ENCODE results near the gene BRICD5. TPM values are rescaled to one million over a fixed set of nuclear protein-coding genes. Genes with fewer than 3 reads are reported as not detected.

Gene BRICD5
- total RNA-seq, 2 experiments from 2014 or later = 6.6 to 6.9 TPM

DNA sequence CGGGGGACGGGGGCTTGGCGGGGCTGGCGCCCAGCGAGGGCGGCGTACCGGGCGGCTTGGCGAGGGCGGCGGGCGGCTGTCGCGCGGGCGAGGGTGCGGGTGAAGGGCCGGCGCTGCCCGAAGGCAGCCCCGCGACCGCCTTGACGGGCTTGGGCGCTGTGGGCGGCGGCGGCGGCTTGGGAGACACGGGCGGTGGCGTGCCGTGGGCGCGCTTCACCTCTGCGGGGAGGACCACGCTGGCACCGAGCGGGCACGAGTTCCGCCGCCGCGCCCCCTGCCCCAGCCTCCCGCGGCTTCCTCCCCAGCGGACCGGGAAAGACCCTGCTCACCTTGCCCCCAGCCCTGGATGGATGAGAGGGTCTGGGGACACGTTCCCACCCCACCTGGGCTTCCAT is 31.6 kb downstream of the BRICD5 start:
- H3K27ac Mint-ChIP-seq = no peak overlapping the region
- H3K4me1 Mint-ChIP-seq (ENCODE audit: low read depth) = no peaks in the 10 kb centered on the region
- no peaks in the 10 kb centered on the region for H3K27me3 Mint-ChIP-seq
- DNase-seq (no peak), ATAC-seq (no peak)
- no peak overlapping the region for H3K4me3 Mint-ChIP-seq
- TF ChIP-seq, protein P1, sequence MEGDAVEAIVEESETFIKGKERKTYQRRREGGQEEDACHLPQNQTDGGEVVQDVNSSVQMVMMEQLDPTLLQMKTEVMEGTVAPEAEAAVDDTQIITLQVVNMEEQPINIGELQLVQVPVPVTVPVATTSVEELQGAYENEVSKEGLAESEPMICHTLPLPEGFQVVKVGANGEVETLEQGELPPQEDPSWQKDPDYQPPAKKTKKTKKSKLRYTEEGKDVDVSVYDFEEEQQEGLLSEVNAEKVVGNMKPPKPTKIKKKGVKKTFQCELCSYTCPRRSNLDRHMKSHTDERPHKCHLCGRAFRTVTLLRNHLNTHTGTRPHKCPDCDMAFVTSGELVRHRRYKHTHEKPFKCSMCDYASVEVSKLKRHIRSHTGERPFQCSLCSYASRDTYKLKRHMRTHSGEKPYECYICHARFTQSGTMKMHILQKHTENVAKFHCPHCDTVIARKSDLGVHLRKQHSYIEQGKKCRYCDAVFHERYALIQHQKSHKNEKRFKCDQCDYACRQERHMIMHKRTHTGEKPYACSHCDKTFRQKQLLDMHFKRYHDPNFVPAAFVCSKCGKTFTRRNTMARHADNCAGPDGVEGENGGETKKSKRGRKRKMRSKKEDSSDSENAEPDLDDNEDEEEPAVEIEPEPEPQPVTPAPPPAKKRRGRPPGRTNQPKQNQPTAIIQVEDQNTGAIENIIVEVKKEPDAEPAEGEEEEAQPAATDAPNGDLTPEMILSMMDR (IDR thresholded peaks at IDR 0.05) = no peak
- CTCF ChIA-PET = no interaction called here
- H3K36me3 Mint-ChIP-seq (ENCODE audit: low read depth) = peaks cover 12% of the 10 kb centered on the region
- intact Hi-C loops (cut with micrococcal nuclease) = no loop called here
- POLR2A ChIA-PET = no interaction called here
- H3K9me3 Mint-ChIP-seq = no peaks in the 10 kb centered on the region

DNA sequence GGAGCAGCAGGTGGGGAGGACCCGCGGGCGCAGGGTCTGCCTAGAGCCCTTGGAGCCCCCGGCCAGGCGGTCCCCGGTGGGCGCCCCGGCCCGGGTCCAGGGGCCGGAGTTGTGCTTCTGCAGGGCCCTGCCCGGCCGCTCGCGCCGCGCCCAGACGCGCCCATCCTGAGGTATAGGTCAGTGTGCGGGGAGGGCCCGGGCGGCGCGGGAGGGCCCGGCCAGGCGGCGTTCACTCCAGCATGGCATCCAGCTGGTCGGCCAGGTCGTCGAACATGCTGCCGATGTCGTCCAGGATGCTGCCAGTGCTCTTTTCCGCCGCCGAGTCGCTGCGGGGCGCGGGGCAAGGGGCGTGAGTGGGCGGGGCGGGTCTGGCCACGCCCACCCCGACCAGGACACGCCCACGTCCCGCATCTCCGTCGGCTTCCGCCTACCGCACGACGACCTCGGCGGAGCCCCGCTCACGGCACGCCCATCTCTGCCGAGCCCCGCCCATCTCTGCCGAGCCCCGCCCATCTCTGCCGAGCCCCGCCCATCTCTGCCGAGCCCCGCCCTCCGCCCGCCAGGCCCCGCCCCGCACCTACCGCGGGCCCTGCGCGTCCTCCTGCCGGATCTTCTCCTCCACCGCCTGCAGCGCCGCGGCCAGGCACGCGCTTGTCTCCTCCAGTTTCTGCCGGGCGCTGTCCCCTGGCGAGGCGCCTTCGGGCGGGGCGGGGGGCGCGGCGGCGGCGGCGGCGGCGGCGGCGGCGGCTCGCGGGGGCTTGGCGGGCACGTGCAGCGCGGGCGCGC is 32.1 kb downstream of the BRICD5 start:
- TF ChIP-seq, protein P1 (IDR thresholded peaks at IDR 0.05) = no peak
- Mint-ChIP-seq H3K27me3 (no peaks in the 10 kb centered on the region), H3K36me3 (ENCODE audit: low read depth) (peaks cover 15% of the 10 kb centered on the region), H3K4me1 (ENCODE audit: low read depth) (no peaks in the 10 kb centered on the region), H3K9me3 (no peaks in the 10 kb centered on the region), H3K27ac (no peak overlapping the region), H3K4me3 (no peak overlapping the region)
- ChIA-PET POLR2A (no interaction called here), CTCF (no interaction called here)
- ATAC-seq (peak; percentile 85), DNase-seq (peak; percentile 47)
- intact Hi-C loops (cut with micrococcal nuclease) = no loop called here

DNA sequence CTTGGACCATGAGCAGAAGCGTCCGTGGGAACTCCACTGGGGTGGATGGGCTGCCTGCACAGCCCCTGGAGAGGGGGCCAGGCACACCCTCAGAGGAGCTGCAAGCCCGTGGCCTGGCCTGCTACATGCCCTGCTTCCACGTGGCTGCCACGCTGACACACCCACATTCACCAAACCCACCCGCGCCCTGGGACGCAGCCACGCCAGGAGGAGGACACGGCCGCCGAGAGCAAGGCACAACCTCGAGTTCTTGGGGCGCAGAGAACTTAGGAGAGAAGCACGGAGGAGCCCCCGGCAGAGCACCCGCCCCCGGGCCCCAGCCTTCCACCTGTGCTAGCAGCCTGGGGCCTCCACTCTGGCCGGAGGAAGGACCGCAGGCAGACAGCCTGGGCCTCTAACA is 33.1 kb downstream of the BRICD5 start:
- H3K9me3 Mint-ChIP-seq = no peaks in the 10 kb centered on the region
- no peak overlapping the region for H3K4me3 Mint-ChIP-seq
- intact Hi-C loops (cut with micrococcal nuclease) = no loop called here
- H3K4me1 Mint-ChIP-seq (ENCODE audit: low read depth) = no peaks in the 10 kb centered on the region
- CTCF ChIA-PET = no interaction called here
- H3K36me3 Mint-ChIP-seq (ENCODE audit: low read depth) = peaks cover 15% of the 10 kb centered on the region
- POLR2A ChIA-PET = interaction anchor here (1.0 kb wide), 1 partner anchor 26 kb away, joined by 3 read pairs; no protein-coding TSS in a partner anchor
- H3K27ac Mint-ChIP-seq = no peak overlapping the region
- ATAC-seq = no peak
- DNase-seq = no peak
- TF ChIP-seq, protein P1 (IDR thresholded peaks at IDR 0.05) = no peak
- no peaks in the 10 kb centered on the region for H3K27me3 Mint-ChIP-seq

DNA sequence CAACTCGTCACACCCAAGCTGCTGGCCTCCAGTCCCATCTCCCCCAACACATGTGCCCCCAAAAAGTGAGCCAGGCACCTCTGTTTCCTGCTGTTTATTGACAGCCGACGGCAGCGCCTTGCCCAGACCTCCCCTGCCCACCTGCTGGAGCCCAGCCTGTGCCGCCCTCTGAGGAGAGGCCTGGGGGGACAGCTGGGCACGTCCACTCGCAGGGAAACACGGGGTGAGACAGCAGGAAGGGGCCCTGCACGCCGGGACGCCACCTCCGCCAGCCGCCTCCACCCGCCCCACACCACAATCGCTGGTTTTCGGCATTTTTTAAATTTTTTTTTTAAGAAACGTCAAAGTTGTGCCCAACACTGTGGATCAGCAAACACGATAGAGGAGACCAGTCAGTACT is 33.6 kb downstream of the BRICD5 start:
- POLR2A ChIA-PET = interaction anchor here (1.0 kb wide), 1 partner anchor 26 kb away, joined by 3 read pairs; no protein-coding TSS in a partner anchor
- H3K27me3 Mint-ChIP-seq = no peaks in the 10 kb centered on the region
- H3K4me1 Mint-ChIP-seq (ENCODE audit: low read depth) = no peaks in the 10 kb centered on the region
- no peak overlapping the region for H3K27ac Mint-ChIP-seq
- DNase-seq = no peak
- H3K36me3 Mint-ChIP-seq (ENCODE audit: low read depth) = peaks cover 15% of the 10 kb centered on the region
- H3K9me3 Mint-ChIP-seq = no peaks in the 10 kb centered on the region
- H3K4me3 Mint-ChIP-seq = no peak overlapping the region
- TF ChIP-seq, protein P1 (IDR thresholded peaks at IDR 0.05) = no peak
- intact Hi-C loops (cut with micrococcal nuclease) = no loop called here
- CTCF ChIA-PET = no interaction called here
- no peak for ATAC-seq

DNA sequence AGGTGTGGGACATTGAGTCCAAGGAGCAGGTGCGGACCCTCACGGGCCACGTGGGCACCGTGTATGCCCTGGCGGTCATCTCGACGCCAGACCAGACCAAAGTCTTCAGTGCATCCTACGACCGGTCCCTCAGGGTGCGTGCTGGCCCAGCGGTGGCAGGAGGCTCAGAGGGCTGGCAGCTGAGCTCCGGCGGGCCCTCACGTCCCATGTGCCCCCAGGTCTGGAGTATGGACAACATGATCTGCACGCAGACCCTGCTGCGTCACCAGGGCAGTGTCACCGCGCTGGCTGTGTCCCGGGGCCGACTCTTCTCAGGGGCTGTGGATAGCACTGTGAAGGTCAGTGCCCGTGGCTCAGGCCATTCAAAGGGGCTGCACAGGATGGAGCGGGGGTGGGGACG is 34.6 kb downstream of the BRICD5 start:
- intact Hi-C loops (cut with micrococcal nuclease) = no loop called here
- Mint-ChIP-seq H3K9me3 (no peaks in the 10 kb centered on the region), H3K36me3 (ENCODE audit: low read depth) (peaks cover 18% of the 10 kb centered on the region), H3K27ac (no peak overlapping the region), H3K27me3 (no peaks in the 10 kb centered on the region), H3K4me3 (no peak overlapping the region), H3K4me1 (ENCODE audit: low read depth) (no peaks in the 10 kb centered on the region)
- no peak for ATAC-seq
- TF ChIP-seq, protein P1 (IDR thresholded peaks at IDR 0.05) = no peak
- DNase-seq = no peak
- CTCF ChIA-PET = no interaction called here
- POLR2A ChIA-PET = no interaction called here
